Transverse colon (tissue), 4 donors: ENCODE data around the gene AOPEP. TPM values are rescaled to one million over a fixed set of nuclear protein-coding genes. Genes with fewer than 3 reads are reported as not detected.

Experiments used
- DNase-seq: peaks from one replicate; pipeline ENCODE4 v3.0.0-alpha.2; 2019
- H3K27ac ChIP-seq, 4 donors: fragments of 200-600 bp; sonication (generic); 2 replicates each; pipeline ENCODE4 v1.5.1; 2016 to 2018; ENCODE audit warnings: inconsistent platforms in 4 of 4
- H3K27me3 ChIP-seq: fragments of 200-600 bp; sonication (generic); 2 replicates; pipeline ENCODE4 v1.5.1; 2017; ENCODE audit warnings: inconsistent platforms
- H3K36me3 ChIP-seq, 4 donors: fragments of 200-600 bp; sonication (generic); 2 replicates each; pipeline ENCODE4 v1.5.1; 2017 to 2019; ENCODE audit warnings: inconsistent platforms in 4 of 4
- H3K4me1 ChIP-seq, 4 donors: fragments of 200-600 bp; sonication (generic); 2 replicates each; pipeline ENCODE4 v1.5.1; 2017 to 2020; ENCODE audit warnings: inconsistent platforms in 4 of 4
- H3K4me3 ChIP-seq, 4 donors: fragments of 200-600 bp; sonication (generic); 1 replicate in 1 of 4; 2 replicates in 3 of 4; pipeline versions ENCODE4 v1.5.1 to v1.6.1; 2017 to 2019; ENCODE audit warnings: inconsistent platforms in 4 of 4
- H3K9me3 ChIP-seq, 2 donors: fragments of 200-600 bp; sonication (generic); 2 replicates each; pipeline ENCODE4 v1.5.1; 2017 to 2019; ENCODE audit warnings: inconsistent platforms in 2 of 2
- CTCF ChIP-seq, 5 experiments: fragments of 200-600 bp in 3 of 5; fragments of 450-650 bp in 2 of 5; sonication (generic) in 3 of 5; IDR thresholded peaks; 1 replicate in 2 of 5; 2 replicates in 3 of 5; pipeline ENCODE4 v1.5.1; 2016 to 2017; ENCODE audit warnings: antibody characterized with exemption in 5 of 5, inconsistent platforms in 3 of 5, mild to moderate bottlenecking in 2 of 5, moderate library complexity in 1 of 5
- EP300 ChIP-seq: sonication (generic); formaldehyde crosslinking; IDR thresholded peaks from one replicate; pipeline ENCODE4 v1.6.1; 2017; ENCODE audit warnings: antibody characterized with exemption, low read depth
- POLR2A ChIP-seq: fragments of 450-650 bp; IDR thresholded peaks from one replicate; pipeline ENCODE4 v1.6.1; 2016; ENCODE audit warnings: antibody characterized with exemption, mild to moderate bottlenecking, moderate library complexity
- POLR2AphosphoS5 ChIP-seq, 3 donors: sonication (generic); formaldehyde crosslinking; IDR thresholded peaks; one replicate each; pipeline ENCODE4 v1.6.1; 2016; ENCODE audit warnings: antibody characterized with exemption in 3 of 3
- WGBS, 2 donors: methylation state at CpG; one replicate each; pipeline ENCODE4 v1.1.5; 2018; ENCODE audit warnings: low coverage in 1 of 2; 5-methylcytosine and 5-hydroxymethylcytosine counted together
- in situ Hi-C, 4 donors: fragments of 200-750 bp; cut with MboI; loops; one replicate each; pipeline versions ENCODE4 v1.15.0 to v1.15.1; 2017; ENCODE audit warnings: low sequenced_read_pairs in 3 of 4, low pct_ligation_motif_present in 1 of 4, low pct_unique_long_range_greater_than_20kb in 1 of 4
- intact Hi-C: fragments of 100-400 bp; cut with DNase I; formaldehyde crosslinking; loops from one replicate; pipeline ENCODE4 v1.15.1; 2023; ENCODE audit warnings: low total_unique reads
- total RNA-seq, 4 donors: library from RNA; depleted of rRNA; stranded (reverse); fragments of >200 nt; gene quantifications; one replicate each; pipeline ENCODE4 v1.1.0, GENCODE V29; 2016

The AOPEP gene
- total RNA-seq, 4 donors from 2014 or later, result 53.0 to 129 (median 92.7) TPM

DNA sequence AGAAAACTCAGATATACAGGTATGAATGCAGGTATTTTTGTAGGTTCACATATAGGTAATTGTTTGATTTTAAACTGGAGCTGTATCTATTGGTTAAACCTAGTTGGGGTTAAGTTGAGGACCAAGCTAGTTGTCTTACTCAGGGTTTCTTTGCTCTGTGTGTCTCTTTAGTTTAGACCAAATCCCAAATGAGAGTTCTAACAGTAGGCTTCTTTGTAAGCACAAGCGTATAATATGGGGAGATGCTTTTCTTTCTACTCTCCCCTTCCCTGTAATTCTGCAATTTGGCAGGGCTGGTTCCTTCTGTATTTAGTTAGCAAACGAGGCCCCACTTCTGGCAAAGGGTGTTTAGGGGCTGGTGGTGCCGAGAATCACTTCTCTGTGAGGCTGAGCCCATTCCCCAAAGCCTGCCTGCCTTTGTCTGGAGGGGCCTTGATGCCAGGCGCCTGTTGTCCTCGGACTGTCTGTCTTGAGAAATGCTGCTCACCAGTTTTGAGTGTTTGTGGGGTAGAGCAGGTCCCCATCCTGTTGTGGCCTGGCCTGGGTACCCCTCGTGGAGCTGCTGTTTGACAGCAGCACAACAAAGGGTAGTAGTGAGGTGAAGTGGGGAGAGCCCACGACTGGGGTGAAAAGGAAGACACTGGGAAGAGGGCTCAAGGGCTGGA lies 331.8 kb downstream of the AOPEP start:
- H3K27me3 ChIP-seq, result no peaks in the 10 kb centered on the region
- peaks cover 0 to 7% (median 3%) of the 10 kb centered on the region in 4 donors for H3K36me3 ChIP-seq
- H3K27ac ChIP-seq, result peak overlapping the region; percentile 77 to 91 (median 87)
- WGBS, 2 donors, result 52 to 63% methylated on average over 2 to 7 of the region's 7 CpGs
- intact Hi-C loops, result no loop called here
- peaks cover 11 to 90% (median 46%) of the 10 kb centered on the region in 4 donors for H3K4me1 ChIP-seq
- no peaks in the 10 kb centered on the region for H3K9me3 ChIP-seq
- H3K4me3 ChIP-seq, result peak overlapping the region in 2 of 4 donors; percentile 9 to 16
- no peak for DNase-seq
- in situ Hi-C loops, result no loop called here
- TF ChIP-seq POLR2A (no peak), EP300 (no peak)

DNA sequence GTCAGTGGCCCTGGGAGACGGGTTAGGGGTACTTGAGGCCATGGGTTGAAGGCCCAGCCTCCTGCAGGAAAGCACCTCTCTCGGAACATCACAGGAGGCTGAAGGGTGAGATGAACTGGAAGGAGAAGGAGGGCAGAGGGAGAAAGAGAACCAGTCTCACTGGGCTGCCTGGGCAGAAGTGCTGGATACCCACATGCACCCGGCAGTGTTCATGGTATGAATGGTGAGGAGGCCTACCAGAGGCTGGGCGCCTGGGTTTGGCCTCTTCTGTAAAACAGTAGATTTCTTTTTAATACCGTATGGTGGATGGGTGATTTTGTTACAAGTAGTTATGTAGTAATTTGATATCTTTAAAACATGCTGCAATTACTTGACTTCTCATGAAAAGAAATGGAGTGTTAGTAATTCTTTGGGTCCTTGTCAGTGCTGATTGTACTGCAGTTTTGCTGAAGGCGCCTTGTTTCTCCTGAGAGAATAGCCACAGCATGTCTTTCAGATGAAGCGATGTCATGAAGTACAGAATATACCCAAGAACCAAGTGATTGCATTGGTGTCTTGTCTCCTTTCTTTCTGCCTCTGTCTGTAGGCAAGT lies 332.4 kb downstream of the AOPEP start:
- H3K27me3 ChIP-seq, result no peaks in the 10 kb centered on the region
- peak overlapping the region; percentile 77 to 91 (median 87) for H3K27ac ChIP-seq
- no peaks in the 10 kb centered on the region for H3K9me3 ChIP-seq
- H3K4me1 ChIP-seq, result peaks cover 11 to 94% (median 49%) of the 10 kb centered on the region in 4 donors
- DNase-seq, result no peak
- WGBS, 2 donors, result 60 to 69% methylated on average over 4 to 7 of the region's 7 CpGs
- H3K36me3 ChIP-seq, result peaks cover 0 to 9% (median 3%) of the 10 kb centered on the region in 4 donors
- in situ Hi-C loops (no loop called here), intact Hi-C loops (no loop called here)
- H3K4me3 ChIP-seq, result peak overlapping the region in 2 of 4 donors; percentile 2 to 7
- TF ChIP-seq POLR2A, result no peak
- TF ChIP-seq CTCF (IDR thresholded peaks at IDR 0.05), result no peak
- no peak for TF ChIP-seq POLR2AphosphoS5 (IDR thresholded peaks at IDR 0.05)
- TF ChIP-seq EP300, result no peak

DNA sequence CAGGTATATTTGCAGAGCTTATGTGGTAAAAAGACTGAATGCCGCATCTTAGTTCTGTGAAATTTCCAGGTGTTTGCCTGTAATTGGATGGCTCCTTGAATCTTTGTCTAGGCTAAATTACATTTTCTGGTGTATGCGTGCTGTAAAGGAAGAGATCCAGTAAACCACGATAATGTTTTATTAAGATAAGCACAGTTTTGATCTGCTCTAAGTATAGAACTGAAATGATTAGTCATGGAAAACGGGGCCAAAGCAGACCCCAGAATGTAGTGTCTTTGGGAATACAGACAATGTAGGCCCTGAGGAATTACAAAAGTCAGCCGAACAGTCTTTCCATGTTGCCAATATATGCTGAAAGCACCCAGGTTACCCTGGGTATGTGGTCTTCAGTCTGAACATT lies 333.7 kb downstream of the AOPEP start:
- Histone ChIP-seq H3K36me3 (peaks cover 0 to 9% (median 3%) of the 10 kb centered on the region in 4 donors), H3K9me3 (no peaks in the 10 kb centered on the region), H3K4me1 (peaks cover 16 to 94% (median 60%) of the 10 kb centered on the region in 4 donors), H3K4me3 (no peak overlapping the region), H3K27me3 (no peaks in the 10 kb centered on the region), H3K27ac (peak overlapping the region; percentile 77 to 91 (median 87))
- in situ Hi-C loops, result no loop called here
- TF ChIP-seq CTCF (IDR thresholded peaks at IDR 0.05) (no peak), POLR2A (no peak), EP300 (no peak), POLR2AphosphoS5 (IDR thresholded peaks at IDR 0.05) (no peak)
- intact Hi-C loops, result no loop called here
- WGBS, 2 donors, result 46 to 50% methylated on average over 5 of the region's 5 CpGs
- no peak for DNase-seq

GRCh38 chr9:95060916-95061315 lies 334.4 kb downstream of the AOPEP start:
- H3K36me3 ChIP-seq, result peaks cover 0 to 9% (median 3%) of the 10 kb centered on the region in 4 donors
- in situ Hi-C loops (no loop called here), intact Hi-C loops (no loop called here)
- H3K4me1 ChIP-seq, result peaks cover 17 to 94% (median 60%) of the 10 kb centered on the region in 4 donors
- 48 to 60% methylated on average over 2 of the region's 2 CpGs for WGBS, 2 donors
- no peak overlapping the region for H3K4me3 ChIP-seq
- peak overlapping the region; percentile 77 to 91 (median 87) for H3K27ac ChIP-seq
- DNase-seq, result no peak
- H3K27me3 ChIP-seq, result no peaks in the 10 kb centered on the region
- TF ChIP-seq POLR2AphosphoS5 (IDR thresholded peaks at IDR 0.05) (no peak), EP300 (no peak), POLR2A (no peak), CTCF (IDR thresholded peaks at IDR 0.05) (no peak)
- H3K9me3 ChIP-seq, result no peaks in the 10 kb centered on the region
